Measurements from ENCODE around the gene F12.

F12 gene

DNA sequence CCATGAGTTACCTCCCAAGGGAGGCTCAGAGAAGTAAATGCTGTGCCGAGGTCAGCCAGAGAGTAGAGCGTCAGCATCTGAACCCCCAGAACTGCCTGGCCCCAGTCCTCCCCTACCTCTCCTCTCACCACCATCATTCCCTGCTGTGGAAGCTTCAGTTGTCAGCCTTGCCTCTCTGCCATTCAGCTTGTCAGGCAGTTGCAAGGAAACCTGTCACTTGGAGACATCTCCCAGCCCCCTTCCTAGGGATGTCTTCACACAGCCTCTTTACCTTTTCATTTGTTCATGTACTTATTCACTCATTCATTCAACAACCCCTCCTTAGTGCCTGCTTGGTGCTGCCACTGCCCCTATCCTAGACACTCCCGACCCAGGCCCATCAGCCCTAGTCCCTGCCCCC lies 49.5 kb downstream of the F12 start:
- in situ Hi-C loops (cut with MboI; ENCODE audit: low sequenced_read_pairs) = no loop called here

DNA sequence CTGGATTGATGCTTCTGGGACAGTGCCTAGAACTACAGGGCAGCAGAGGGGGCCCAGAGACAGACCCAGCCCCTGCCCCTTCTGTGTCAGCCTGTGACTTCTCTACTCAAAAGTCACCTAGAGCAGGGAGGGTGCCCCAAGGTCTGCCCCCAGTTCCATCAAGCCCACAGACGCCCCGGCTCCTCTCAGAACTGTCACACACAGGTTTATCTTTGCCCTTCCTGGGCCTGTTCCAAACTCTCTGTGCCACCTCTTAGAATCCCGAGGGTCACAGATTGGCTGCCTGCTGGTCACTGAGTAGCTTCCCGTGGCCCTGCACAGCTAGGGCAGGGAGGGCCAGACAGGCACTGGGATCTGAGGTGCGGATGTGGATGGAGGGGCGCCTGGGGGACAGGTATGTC lies 49.9 kb downstream of the F12 start:
- in situ Hi-C loops (cut with MboI; ENCODE audit: low sequenced_read_pairs) = no loop called here

DNA sequence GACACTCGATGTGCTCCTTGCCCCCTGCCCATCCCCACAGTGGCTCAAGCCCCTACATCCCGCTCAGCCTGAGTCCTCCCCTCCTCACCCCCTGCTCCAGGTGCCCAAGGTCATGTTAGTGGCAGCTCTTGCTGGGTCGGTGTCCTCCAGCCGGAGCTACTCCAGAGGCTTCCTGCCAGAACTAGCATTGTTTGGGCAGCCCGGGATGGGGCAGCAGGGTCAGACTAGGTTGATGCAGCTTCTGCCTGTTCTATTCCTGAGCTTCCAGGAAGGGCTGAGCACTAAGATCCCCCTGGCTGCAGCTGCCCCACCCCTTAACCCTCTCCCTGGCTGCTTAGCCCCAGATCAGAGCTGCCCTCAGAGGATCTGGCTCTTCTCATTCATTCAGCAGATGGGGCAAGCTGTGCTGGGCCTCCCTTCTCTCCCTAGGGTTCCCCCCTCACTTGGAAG lies 51.0 kb downstream of the F12 start:
- in situ Hi-C loops (cut with MboI; ENCODE audit: low sequenced_read_pairs) = no loop called here

DNA sequence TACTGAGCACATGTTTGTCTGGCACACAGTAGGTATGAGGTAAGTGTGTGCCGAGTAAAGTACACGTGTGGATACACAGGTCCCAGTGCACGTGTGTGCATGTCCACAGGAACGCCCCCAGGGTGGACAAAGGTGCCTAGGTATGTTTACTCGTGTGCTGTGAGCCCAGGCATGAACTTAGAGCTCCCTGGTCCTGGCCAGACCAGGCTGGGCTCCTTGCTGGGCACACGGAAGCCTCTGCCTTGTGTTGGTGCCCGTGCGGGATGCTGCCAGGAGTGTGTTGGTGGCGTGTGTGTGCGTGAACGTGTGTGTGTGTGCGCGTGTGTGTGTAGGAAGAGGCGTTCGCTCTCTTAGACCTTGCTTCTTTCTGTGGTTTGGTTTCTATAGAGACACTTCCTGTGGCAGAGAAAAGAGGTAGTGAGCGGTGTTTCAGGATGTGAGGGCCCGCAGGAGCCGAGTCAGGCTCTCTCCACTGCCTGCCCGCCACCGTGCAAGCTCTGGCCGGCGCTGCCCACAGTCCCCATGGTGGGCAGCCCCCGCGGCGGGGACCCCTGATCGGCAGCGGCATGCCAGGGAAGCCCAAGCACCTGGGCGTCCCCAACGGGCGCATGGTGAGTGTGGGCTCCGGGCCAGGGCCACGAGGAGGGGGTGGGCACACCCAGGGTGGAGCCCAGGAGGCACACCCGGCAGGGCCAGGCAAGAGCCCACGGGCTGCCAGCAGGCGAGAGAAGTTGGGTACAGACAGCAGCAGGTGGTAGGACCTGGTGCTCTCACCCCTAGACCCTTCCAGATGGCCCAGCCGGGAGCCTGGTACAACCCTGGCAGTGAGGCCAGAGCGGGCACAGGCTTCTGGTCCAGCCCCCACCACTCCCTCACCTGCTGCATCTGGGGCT lies 51.7 kb downstream of the F12 start, which contains the start of gene RGS14:
RGS14 (plus strand) TSS at position 466 of the 893 bp plus-strand sequence; CDS start at position 567, 101 bp downstream.
- in situ Hi-C loops (cut with MboI; ENCODE audit: low sequenced_read_pairs) = no loop called here

DNA sequence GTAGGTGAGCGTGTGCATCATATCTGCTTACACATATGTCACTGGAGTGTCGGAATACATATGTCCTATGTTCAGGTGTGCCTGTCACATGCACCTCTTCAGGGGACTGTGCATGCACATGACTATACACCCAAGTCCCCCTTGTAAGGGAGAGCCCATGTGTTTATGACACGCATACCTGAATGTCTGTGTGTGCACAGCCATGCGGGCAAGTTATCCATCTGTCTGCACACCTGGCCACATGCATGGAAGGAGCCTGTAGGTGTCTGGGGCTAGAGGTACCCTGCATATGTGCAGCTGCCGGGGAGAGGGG lies 52.3 kb downstream of the F12 start:
- in situ Hi-C loops (cut with MboI; ENCODE audit: low sequenced_read_pairs) = no loop called here

DNA sequence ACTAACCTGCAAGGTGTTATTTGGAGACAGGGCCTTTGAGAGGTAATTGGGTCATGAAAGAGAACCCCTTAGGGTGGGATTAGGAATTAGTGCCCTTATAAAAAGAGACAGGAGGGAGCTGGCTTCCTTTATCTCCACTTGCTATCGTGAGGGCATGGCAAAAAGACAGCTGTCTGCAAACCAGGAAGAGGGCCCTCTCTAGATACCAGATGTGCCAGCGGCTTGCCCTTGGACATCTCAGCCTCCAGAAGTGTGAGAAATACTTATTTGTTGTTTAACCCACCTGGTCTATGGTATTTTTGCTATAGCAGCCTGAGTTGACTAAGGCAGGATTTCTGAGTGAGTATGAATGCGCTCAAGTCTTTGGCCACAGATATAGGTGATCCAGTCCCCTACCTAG lies 52.6 kb downstream of the F12 start:
- in situ Hi-C loops (cut with MboI; ENCODE audit: low sequenced_read_pairs) = no loop called here

DNA sequence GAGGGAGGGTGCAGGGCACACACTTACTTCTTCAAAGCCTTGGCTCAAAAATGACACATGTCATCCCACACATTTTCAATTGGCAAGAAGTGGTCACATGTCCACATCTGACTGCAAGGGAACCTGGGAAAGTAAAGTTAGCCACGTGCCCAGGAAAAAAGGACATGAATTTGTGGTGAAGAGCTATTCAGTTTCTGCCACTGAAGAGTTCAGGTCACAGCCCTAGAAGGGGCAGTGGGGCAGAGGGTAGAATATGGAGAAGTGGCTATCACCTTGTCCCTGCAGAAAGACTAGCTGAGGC lies 53.5 kb downstream of the F12 start:
- in situ Hi-C loops (cut with MboI; ENCODE audit: low sequenced_read_pairs) = no loop called here

DNA sequence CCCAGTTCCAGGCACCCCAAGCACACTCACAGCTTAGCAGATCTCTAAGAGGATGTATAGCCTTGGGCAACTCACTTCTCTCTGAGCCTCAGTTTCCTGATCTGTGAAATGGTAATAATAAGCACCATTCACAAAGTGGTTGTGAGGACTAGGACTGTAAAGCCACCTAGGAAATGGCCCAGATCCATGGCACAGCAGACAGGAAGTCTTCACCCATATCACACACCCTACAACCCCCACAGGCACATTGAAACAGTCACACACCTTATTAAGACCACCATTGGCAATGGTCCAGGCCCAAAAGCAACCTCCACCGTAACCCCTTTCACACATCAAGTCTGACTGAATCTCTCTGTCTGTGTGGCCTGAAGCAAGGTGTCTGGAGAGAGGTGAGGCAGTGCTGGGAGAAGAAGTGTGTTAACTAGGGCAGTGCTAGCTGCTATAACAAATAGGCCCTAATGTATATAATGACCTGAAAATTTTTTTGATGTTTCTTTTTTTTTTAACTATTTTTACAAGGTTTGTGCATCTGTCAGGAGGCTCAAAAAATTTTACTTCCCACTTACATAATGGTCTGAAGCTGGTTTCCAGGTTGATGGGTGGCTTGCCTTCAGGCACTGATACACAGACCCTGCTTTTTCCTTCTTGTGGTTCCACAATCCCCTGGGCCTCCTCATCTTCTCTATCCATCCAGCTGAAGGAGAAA lies 54.0 kb downstream of the F12 start:
- in situ Hi-C loops (cut with MboI; ENCODE audit: low sequenced_read_pairs) = no loop called here

DNA sequence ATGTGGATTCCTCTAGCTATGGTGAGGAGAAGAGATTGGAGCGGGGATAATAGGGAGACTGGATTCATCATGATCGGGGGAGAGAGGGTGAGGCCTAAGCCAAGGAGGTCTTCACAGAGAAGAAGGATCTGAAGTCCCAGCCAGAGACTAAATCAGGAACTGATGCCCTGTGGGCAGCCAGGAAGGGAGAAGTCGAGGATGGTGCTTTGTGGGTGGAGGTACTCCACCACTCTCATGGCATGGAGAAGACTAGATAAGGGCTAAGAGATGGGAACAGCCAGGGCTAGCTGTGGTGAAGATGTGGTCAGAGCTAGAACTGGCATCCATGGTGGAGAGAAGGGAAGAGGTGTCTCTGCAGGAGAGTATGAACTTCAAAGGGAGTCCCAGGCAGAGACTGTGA lies 54.7 kb downstream of the F12 start:
- in situ Hi-C loops (cut with MboI; ENCODE audit: low sequenced_read_pairs) = no loop called here

DNA sequence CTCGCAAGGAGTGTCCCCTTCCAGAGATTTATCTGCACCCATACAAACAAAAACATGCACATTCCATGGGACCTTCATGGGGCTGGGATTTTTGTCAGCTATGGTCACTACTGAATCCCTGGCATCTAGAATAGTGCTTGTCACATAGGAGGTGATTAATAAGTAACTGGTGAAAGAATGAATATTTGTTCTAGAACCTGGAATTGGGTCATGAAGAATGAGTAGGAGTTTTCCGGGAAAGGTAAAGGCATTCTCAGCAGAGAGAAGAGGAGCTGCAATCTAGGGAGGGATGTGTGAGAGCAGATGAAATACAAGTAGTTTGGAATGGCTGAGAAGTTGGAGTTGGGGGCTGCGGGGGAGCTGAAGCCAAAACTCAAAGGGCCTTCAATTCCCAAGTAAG lies 55.1 kb downstream of the F12 start:
- in situ Hi-C loops (cut with MboI; ENCODE audit: low sequenced_read_pairs) = no loop called here

DNA sequence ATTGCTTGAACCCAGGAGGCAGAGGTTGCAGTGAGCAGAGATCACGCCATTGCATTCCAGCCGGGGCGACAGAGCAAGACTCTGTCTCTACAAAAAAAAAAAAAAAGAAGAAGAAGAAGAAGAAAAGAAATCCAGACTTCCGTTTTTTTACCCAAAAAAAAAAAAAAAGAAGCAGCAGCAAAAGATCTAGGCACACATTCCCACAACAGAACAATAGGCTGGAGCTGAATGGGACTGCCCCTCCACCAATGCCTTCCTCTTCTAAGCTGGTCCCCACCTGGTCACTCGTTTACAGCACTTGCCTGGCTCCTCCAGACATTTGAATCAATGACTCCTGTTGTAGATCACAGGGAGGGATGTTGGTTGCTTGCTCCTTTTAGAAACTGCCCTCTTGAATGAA lies 56.3 kb downstream of the F12 start:
- in situ Hi-C loops (cut with MboI; ENCODE audit: low sequenced_read_pairs) = no loop called here
